22Rv1 (cell line): ENCODE results near the gene IPPK.
"Not testable (repeated sequence)": the region's sequence is repeated elsewhere in the genome, so short reads cannot be mapped to it uniquely, and the experiment has no call there.

Experiments
- H3K27ac ChIP-seq: fragments of 450-650 bp; 2 replicates; pipeline ENCODE4 v1.5.1; 2017
- ZFX ChIP-seq: fragments of 450-650 bp; IDR thresholded peaks from 2 replicates; pipeline ENCODE4 v1.6.1; 2017; ENCODE audit warnings: antibody characterized with exemption, borderline replicate concordance
- TF ChIP-seq, protein P1 (sequence below): fragments of 450-650 bp; IDR thresholded peaks from 2 replicates; pipeline ENCODE4 v1.5.1; 2017; ENCODE audit warnings: mild to moderate bottlenecking

IPPK gene

DNA sequence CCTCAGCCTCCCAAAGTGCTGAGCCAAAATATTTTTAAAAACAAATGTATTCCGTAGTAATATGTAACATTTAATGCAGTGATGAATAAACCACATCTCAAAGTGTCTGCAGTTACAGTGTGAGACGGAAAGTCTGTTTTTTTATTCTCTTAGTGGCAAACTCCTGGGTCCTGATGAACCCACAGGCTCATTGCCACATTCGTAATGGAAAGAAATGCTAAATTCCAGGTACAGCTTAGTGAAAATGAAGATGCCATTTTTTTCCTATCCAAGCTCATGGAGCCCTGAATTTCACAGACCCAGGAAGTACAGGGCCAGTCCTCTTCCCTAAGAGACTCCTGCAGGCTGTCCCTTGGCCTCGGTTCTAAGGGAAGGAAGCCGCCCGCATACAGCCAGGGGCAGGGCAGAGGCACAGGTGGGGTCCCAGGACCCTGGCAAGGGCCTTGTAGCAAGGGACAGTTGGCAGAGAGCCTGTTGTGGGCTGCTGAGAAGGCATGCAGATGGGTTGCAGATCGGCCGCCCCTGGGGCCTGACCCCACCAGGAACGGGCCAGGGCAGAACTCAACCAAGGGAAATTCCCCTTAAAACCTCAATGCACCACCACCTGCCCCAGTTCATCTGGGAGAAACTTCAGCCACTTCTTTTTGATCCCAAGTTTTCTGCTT, 36.2 kb downstream of the IPPK start:
- TF ChIP-seq, protein P1, sequence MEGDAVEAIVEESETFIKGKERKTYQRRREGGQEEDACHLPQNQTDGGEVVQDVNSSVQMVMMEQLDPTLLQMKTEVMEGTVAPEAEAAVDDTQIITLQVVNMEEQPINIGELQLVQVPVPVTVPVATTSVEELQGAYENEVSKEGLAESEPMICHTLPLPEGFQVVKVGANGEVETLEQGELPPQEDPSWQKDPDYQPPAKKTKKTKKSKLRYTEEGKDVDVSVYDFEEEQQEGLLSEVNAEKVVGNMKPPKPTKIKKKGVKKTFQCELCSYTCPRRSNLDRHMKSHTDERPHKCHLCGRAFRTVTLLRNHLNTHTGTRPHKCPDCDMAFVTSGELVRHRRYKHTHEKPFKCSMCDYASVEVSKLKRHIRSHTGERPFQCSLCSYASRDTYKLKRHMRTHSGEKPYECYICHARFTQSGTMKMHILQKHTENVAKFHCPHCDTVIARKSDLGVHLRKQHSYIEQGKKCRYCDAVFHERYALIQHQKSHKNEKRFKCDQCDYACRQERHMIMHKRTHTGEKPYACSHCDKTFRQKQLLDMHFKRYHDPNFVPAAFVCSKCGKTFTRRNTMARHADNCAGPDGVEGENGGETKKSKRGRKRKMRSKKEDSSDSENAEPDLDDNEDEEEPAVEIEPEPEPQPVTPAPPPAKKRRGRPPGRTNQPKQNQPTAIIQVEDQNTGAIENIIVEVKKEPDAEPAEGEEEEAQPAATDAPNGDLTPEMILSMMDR, result no peak
- TF ChIP-seq ZFX, result no peak
- H3K27ac ChIP-seq, result no peak overlapping the region

DNA sequence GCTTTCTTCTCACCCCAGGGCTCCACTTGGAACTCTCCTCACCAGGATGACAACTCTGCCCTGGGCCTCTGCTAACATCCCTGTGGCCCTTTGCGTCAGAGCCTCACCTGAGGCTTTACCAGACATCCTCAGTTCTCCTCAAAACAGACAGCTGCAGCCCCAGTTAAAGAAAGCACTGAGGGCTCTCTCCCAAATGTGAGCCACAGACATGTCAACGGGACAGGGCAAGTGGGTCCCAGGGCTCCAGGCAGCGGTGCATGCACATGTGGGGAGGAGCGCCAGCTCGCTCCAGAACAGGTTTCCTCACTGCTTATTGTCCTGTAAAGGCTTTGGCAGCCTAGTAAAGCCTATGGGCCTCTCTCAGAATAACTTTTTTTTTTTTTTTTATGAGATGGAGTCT, 37.3 kb downstream of the IPPK start:
- no peak overlapping the region for H3K27ac ChIP-seq
- no peak for TF ChIP-seq ZFX
- TF ChIP-seq, protein P1, result no peak

DNA sequence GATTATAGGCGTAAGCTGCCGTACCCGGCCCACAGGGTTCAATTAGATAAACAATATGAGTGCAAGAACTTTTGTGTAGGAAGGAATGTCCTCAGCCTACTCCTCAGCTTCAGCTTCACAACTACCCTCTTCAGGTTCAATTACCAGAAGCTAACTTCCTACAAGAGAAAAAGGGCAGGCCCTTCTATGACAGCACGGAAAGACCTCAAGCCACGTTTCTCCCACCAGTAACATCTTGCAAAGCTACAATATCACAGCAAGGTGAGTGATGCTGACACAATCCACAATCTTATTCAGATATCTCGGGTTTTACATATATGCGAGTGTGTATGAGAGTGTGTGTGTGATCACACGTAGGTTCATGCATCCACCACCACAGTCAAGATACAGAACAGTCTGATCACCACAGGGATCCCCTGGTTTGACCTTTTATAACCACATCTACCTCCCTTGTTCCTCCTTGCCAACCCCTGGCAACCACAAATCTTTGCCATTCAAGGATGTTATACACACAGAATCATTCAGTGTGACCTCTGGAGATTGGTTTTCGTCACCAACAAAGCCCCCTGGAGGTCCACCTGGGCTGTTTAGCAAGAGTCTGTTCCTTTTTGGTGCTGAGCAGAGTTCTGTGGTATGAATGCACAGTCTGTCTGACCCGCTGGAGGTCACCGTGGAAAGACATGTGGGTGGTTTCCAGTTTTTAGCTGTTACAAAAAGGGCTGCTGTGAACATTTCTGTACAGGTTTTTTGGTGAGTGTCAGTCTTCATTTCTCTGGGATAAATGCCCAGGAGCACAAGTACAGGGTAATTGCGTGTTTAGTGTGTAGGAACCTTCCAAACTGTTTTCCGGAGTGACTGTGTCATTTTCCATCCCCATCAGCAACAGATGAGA, 38.2 kb downstream of the IPPK start:
- no peak for TF ChIP-seq ZFX
- TF ChIP-seq, protein P1, result no peak
- H3K27ac ChIP-seq, result no peak overlapping the region

DNA sequence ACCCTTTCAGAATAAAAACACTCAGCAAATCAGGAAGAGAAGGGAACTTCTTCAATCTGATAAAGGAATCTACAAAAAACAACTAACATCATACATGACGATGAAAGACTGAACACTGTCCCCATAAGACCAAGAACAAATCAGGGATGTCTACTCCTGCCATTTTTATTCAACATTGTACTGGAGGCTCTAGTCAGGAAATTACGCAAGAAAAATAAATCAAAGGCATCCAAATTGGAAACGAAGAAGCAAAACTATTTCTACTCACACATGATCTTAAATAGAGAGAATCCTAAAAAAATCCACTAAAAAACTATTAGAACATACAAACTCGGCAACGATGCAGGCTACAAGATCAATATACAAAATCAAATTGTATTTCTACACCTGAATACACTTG, 42.3 kb downstream of the IPPK start:
- TF ChIP-seq, protein P1, result no peak

DNA sequence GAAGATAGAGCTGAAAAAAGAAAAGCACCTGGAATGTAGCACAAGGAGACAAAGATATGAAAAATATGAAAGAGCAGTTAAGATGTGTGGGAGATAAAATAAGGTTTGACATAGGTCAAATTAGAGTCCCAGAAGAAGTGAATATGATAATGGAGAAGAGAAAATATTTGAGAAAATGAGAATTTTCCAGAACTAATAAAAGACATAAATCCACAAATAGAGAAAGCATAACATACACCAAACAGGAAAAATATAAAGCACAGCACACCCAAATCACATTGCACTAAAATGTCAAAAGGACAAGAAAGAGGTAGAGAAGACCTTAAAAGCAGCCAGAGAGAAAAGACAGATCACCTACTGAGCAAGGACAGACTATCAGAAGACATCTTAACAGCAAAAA, 43.4 kb downstream of the IPPK start:
- TF ChIP-seq, protein P1, result no peak
- no peak for TF ChIP-seq ZFX
- H3K27ac ChIP-seq, result no peak overlapping the region

More for the DNA sequence above, 42.3 kb downstream of the IPPK start:
- no peak overlapping the region for H3K27ac ChIP-seq

DNA sequence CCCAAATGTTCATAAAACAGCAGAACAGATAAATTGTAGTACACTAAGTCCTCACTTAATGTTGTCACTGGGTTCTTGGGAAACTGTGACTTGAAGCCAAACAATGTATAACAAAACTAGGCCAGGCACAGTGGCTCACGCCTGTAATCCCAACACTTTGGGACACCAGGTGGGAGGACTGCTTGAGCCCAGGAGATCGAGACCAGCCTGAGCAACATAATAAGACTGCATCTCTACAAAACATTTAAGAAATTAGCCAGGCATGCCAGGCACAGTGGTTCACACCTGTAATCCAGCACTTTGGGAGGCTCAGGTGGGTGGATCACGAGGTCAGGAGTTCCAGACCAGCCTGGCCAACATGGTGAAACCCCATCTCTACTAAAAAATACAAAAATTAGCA, 46.0 kb downstream of the IPPK start:
- not testable (repeated sequence) for H3K27ac ChIP-seq

DNA sequence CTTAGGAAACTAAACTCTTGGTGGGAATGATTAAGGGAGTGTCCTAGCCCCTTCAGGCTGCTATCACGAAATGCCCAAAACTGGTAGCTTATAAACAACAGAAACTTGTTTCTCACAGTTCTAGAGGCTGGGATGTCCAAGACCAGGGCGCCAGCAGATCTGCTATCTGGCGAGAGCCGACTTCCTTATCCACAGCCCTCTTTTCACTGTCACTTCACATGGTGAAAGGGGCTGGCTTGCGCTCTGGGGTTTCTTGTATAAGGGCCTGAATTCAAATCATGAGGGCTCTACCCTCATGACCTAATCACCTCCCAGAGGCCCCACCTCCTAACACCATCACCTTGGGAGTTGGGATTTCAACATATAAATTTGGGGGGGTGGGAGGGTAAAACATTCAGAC, 49.1 kb downstream of the IPPK start:
- TF ChIP-seq, protein P1, result no peak
- TF ChIP-seq ZFX, result no peak
- no peak overlapping the region for H3K27ac ChIP-seq
